MM.1S (cell line): ENCODE measurements around the gene RPL21.

Experiments
- DNase-seq: peaks from one replicate; pipeline ENCODE4 v3.0.0-alpha.2; 2015
- H2AFZ ChIP-seq: fragments of 300-600 bp; sonication (generic); 2 replicates; pipeline ENCODE4 v1.6.0; 2016; ENCODE audit warnings: antibody characterized with exemption, low read length
- H3F3A ChIP-seq: fragments of 300-600 bp; sonication (generic); 2 replicates; pipeline ENCODE4 v1.6.1; 2016; ENCODE audit warnings: mild to moderate bottlenecking, antibody characterized with exemption, low read length, moderate library complexity, mixed read lengths; ENCODE audit not compliant: insufficient read depth
- H3K27ac ChIP-seq: fragments of 300-600 bp; sonication (generic); 2 replicates; pipeline ENCODE4 v1.5.1; 2016; ENCODE audit warnings: mild to moderate bottlenecking, low read length
- H3K27me3 ChIP-seq: fragments of 300-600 bp; sonication (generic); replicated peaks from 2 replicates; pipeline ENCODE4 v1.6.0; 2016; ENCODE audit warnings: low read length; ENCODE audit not compliant: insufficient read depth
- H3K36me3 ChIP-seq: fragments of 300-600 bp; sonication (generic); replicated peaks from 2 replicates; pipeline ENCODE4 v1.6.1; 2016; ENCODE audit warnings: mild to moderate bottlenecking, low read length, mixed read lengths; ENCODE audit not compliant: insufficient read depth
- H3K4me1 ChIP-seq: fragments of 300-600 bp; sonication (generic); 2 replicates; pipeline ENCODE4 v1.6.1; 2016; ENCODE audit warnings: low read length, mixed read lengths
- H3K4me2 ChIP-seq: fragments of 300-600 bp; sonication (generic); 2 replicates; pipeline ENCODE4 v1.6.0; 2016; ENCODE audit warnings: low read depth, low read length
- H3K4me3 ChIP-seq: fragments of 300-600 bp; sonication (generic); 2 replicates; pipeline ENCODE4 v1.5.1; 2016; ENCODE audit warnings: low read length, mixed read lengths
- H3K79me2 ChIP-seq: fragments of 300-600 bp; sonication (generic); 2 replicates; pipeline ENCODE4 v1.6.1; 2016; ENCODE audit warnings: mixed run types, low read length, mixed read lengths
- H3K9ac ChIP-seq: fragments of 300-600 bp; sonication (generic); 2 replicates; pipeline ENCODE4 v1.6.1; 2016; ENCODE audit warnings: low read length, mixed read lengths
- H3K9me2 ChIP-seq: fragments of 300-600 bp; sonication (generic); replicated peaks from 2 replicates; pipeline ENCODE4 v1.6.1; 2016; ENCODE audit warnings: mild to moderate bottlenecking, low read length, mixed read lengths; ENCODE audit not compliant: insufficient read depth
- H3K9me3 ChIP-seq: fragments of 300-600 bp; sonication (generic); replicated peaks from 2 replicates; pipeline ENCODE4 v1.6.1; 2016; ENCODE audit warnings: mild to moderate bottlenecking, low read length, mixed read lengths; ENCODE audit not compliant: insufficient read depth
- H4K20me1 ChIP-seq: fragments of 300-600 bp; sonication (generic); 2 replicates; pipeline ENCODE4 v1.6.1; 2016; ENCODE audit warnings: mild to moderate bottlenecking, low read length, moderate library complexity, mixed read lengths; ENCODE audit not compliant: insufficient read depth
- CTCF ChIP-seq: fragments of 300-600 bp; sonication (generic); IDR thresholded peaks from 2 replicates; pipeline ENCODE4 v1.5.1; 2016; ENCODE audit warnings: antibody characterized with exemption, low read length, mixed read lengths
- EZH2 ChIP-seq: fragments of 300-600 bp; sonication (generic); optimal IDR thresholded peaks from 2 replicates; pipeline ENCODE3; 2017; ENCODE audit warnings: low read depth, mild to moderate bottlenecking, antibody characterized with exemption, low read length, mixed read lengths
- EZH2phosphoT487 ChIP-seq: fragments of 300-600 bp; sonication (generic); IDR thresholded peaks from 2 replicates; pipeline ENCODE4 v1.6.1; 2018; ENCODE audit warnings: antibody characterized with exemption, low read length

Gene RPL21

GRCh38 chr13:27263438-27263837 lies 12.1 kb downstream of the RPL21 start:
- no peaks in the 10 kb centered on the region for H3K9me2 ChIP-seq
- H3K27me3 ChIP-seq, result no peaks in the 10 kb centered on the region
- H3K36me3 ChIP-seq, result no peaks in the 10 kb centered on the region
- H4K20me1 ChIP-seq, result no peaks in the 10 kb centered on the region
- no peaks in the 10 kb centered on the region for H3F3A ChIP-seq
- H2AFZ ChIP-seq, result no peak overlapping the region
- TF ChIP-seq EZH2phosphoT487 (no peak), EZH2 (no peak), CTCF (no peak)
- no peak overlapping the region for H3K4me3 ChIP-seq
- H3K4me2 ChIP-seq, result no peak overlapping the region
- peaks cover 6% of the 10 kb centered on the region; the same call in 1 of the 2 replicates for H3K79me2 ChIP-seq
- no peaks in the 10 kb centered on the region for H3K4me1 ChIP-seq
- DNase-seq, result no peak
- no peak overlapping the region for H3K27ac ChIP-seq
- no peaks in the 10 kb centered on the region for H3K9me3 ChIP-seq
- no peak overlapping the region for H3K9ac ChIP-seq

GRCh38 chr13:27264181-27264580 lies 12.8 kb downstream of the RPL21 start:
- no peaks in the 10 kb centered on the region for H3K4me1 ChIP-seq
- no peaks in the 10 kb centered on the region for H3K36me3 ChIP-seq
- no peak overlapping the region for H3K9ac ChIP-seq
- H2AFZ ChIP-seq, result no peak overlapping the region
- no peaks in the 10 kb centered on the region for H3K9me2 ChIP-seq
- no peaks in the 10 kb centered on the region for H3K27me3 ChIP-seq
- no peaks in the 10 kb centered on the region for H3F3A ChIP-seq
- H3K4me3 ChIP-seq, result no peak overlapping the region
- H4K20me1 ChIP-seq, result no peaks in the 10 kb centered on the region
- no peaks in the 10 kb centered on the region for H3K79me2 ChIP-seq
- TF ChIP-seq CTCF (no peak), EZH2 (no peak), EZH2phosphoT487 (no peak)
- H3K27ac ChIP-seq, result no peak overlapping the region
- no peak for DNase-seq
- H3K4me2 ChIP-seq, result no peak overlapping the region
- no peaks in the 10 kb centered on the region for H3K9me3 ChIP-seq

- H4K20me1 ChIP-seq, result no peaks in the 10 kb centered on the region
- H3K79me2 ChIP-seq, result no peaks in the 10 kb centered on the region
- H3K9ac ChIP-seq, result no peak overlapping the region
- H3K4me2 ChIP-seq, result no peak overlapping the region
- no peaks in the 10 kb centered on the region for H3K4me1 ChIP-seq
- no peak for TF ChIP-seq CTCF
- no peak for TF ChIP-seq EZH2
- TF ChIP-seq EZH2phosphoT487, result no peak
- H3K36me3 ChIP-seq, result no peaks in the 10 kb centered on the region
- no peaks in the 10 kb centered on the region for H3K9me3 ChIP-seq
- no peaks in the 10 kb centered on the region for H3K9me2 ChIP-seq
- H3K27ac ChIP-seq, result no peak overlapping the region
- no peak overlapping the region for H3K4me3 ChIP-seq
- no peaks in the 10 kb centered on the region for H3K27me3 ChIP-seq
- DNase-seq, result no peak
- H3F3A ChIP-seq, result no peaks in the 10 kb centered on the region
- H2AFZ ChIP-seq, result no peak overlapping the region
These were observed 13.3 kb downstream of the RPL21 start for GRCh38 chr13:27264648-27265047.
